ENCODE results near the gene PCDH15.

DNA sequence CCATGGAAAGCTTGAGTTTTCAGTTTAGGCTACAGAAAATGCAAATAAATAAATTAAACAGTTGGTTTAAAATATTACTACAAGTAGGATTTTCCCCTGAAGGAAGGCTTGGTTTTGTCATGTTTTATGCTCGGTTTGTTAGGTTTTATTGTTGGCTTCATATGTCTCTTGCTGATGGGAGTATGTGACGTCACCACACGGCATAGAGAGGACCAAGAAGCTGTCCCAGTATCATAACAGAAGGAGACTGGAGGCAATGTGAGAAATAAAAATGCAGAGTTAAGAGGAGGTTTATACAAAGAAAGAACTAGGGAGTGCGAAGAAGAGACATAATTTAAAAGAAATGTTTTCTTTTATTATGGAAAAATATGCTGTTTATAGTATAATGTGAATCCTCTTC is 24.4 kb downstream of the PCDH15 start:
- TF ChIP-seq ZNF740 (CRISPR knock-in tag; IDR thresholded peaks at IDR 0.05) = no peak
- TF ChIP-seq ZNF740 (tag; IDR thresholded peaks at IDR 0.05) = no peak
- TF ChIP-seq, protein P1, sequence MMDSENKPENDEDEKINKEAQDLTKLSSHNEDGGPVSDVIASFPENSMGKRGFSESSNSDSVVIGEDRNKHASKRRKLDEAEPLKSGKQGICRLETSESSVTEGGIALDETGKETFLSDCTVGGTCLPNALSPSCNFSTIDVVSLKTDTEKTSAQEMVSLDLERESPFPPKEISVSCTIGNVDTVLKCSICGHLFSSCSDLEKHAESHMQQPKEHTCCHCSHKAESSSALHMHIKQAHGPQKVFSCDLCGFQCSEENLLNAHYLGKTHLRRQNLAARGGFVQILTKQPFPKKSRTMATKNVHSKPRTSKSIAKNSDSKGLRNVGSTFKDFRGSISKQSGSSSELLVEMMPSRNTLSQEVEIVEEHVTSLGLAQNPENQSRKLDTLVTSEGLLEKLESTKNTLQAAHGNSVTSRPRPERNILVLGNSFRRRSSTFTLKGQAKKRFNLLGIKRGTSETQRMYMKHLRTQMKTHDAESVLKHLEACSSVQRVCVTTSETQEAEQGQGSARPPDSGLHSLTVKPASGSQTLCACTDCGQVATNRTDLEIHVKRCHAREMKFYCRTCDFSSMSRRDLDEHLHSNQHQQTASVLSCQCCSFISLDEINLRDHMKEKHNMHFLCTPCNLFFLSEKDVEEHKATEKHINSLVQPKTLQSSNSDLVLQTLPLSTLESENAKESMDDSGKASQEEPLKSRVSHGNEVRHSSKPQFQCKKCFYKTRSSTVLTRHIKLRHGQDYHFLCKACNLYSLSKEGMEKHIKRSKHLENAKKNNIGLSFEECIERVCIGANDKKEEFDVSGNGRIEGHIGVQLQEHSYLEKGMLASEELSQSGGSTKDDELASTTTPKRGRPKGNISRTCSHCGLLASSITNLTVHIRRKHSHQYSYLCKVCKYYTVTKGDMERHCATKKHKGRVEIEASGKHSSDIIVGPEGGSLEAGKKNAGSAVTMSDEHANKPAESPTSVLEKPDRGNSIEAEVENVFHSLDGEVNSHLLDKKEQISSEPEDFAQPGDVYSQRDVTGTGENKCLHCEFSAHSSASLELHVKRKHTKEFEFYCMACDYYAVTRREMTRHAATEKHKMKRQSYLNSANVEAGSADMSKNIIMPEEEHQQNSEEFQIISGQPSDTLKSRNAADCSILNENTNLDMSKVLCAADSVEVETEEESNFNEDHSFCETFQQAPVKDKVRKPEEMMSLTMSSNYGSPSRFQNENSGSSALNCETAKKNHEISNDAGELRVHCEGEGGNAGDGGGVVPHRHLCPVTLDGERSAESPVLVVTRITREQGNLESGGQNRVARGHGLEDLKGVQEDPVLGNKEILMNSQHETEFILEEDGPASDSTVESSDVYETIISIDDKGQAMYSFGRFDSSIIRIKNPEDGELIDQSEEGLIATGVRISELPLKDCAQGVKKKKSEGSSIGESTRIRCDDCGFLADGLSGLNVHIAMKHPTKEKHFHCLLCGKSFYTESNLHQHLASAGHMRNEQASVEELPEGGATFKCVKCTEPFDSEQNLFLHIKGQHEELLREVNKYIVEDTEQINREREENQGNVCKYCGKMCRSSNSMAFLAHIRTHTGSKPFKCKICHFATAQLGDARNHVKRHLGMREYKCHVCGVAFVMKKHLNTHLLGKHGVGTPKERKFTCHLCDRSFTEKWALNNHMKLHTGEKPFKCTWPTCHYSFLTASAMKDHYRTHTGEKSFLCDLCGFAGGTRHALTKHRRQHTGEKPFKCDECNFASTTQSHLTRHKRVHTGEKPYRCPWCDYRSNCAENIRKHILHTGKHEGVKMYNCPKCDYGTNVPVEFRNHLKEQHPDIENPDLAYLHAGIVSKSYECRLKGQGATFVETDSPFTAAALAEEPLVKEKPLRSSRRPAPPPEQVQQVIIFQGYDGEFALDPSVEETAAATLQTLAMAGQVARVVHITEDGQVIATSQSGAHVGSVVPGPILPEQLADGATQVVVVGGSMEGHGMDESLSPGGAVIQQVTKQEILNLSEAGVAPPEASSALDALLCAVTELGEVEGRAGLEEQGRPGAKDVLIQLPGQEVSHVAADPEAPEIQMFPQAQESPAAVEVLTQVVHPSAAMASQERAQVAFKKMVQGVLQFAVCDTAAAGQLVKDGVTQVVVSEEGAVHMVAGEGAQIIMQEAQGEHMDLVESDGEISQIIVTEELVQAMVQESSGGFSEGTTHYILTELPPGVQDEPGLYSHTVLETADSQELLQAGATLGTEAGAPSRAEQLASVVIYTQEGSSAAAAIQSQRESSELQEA (IDR thresholded peaks at IDR 0.05; ENCODE audit: low read depth) = no peak
- no peak for TF ChIP-seq TRIM28 (IDR thresholded peaks at IDR 0.05)
- TF ChIP-seq, protein P2, sequence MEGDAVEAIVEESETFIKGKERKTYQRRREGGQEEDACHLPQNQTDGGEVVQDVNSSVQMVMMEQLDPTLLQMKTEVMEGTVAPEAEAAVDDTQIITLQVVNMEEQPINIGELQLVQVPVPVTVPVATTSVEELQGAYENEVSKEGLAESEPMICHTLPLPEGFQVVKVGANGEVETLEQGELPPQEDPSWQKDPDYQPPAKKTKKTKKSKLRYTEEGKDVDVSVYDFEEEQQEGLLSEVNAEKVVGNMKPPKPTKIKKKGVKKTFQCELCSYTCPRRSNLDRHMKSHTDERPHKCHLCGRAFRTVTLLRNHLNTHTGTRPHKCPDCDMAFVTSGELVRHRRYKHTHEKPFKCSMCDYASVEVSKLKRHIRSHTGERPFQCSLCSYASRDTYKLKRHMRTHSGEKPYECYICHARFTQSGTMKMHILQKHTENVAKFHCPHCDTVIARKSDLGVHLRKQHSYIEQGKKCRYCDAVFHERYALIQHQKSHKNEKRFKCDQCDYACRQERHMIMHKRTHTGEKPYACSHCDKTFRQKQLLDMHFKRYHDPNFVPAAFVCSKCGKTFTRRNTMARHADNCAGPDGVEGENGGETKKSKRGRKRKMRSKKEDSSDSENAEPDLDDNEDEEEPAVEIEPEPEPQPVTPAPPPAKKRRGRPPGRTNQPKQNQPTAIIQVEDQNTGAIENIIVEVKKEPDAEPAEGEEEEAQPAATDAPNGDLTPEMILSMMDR (IDR thresholded peaks at IDR 0.05 in 2 of 3, conservative IDR thresholded peaks at IDR 0.05 in 1 of 3; ENCODE audit: insufficient read depth in 2 of 3, low read depth in 1 of 3, low read length in 3 of 3) = no peak
- TF ChIP-seq, protein P3, sequence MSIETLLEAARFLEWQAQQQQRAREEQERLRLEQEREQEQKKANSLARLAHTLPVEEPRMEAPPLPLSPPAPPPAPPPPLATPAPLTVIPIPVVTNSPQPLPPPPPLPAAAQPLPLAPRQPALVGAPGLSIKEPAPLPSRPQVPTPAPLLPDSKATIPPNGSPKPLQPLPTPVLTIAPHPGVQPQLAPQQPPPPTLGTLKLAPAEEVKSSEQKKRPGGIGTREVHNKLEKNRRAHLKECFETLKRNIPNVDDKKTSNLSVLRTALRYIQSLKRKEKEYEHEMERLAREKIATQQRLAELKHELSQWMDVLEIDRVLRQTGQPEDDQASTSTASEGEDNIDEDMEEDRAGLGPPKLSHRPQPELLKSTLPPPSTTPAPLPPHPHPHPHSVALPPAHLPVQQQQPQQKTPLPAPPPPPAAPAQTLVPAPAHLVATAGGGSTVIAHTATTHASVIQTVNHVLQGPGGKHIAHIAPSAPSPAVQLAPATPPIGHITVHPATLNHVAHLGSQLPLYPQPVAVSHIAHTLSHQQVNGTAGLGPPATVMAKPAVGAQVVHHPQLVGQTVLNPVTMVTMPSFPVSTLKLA (conservative IDR thresholded peaks at IDR 0.05) = no peak
- TF ChIP-seq NFRKB (IDR thresholded peaks at IDR 0.05; ENCODE audit: low read depth) = no peak
- no peak for TF ChIP-seq POLR2G (IDR thresholded peaks at IDR 0.05; ENCODE audit: low read depth, low read length)
- TF ChIP-seq RCOR1 (IDR thresholded peaks at IDR 0.05; ENCODE audit: borderline replicate concordance in 1 of 2, low read depth in 2 of 2, low read length in 2 of 2) = no peak

Data from K562 (cell line).